GM18505 (cell line): ENCODE results near the gene PPP2R2B.
"Not testable (repeated sequence)": the region's sequence is repeated elsewhere in the genome, so short reads cannot be mapped to it uniquely, and the experiment has no call there.

Experiments used
- ATAC-seq: cut with Tn5 transposase; IDR thresholded peaks from one replicate; pipeline ENCODE4 v1.9.1; 2021; ENCODE audit not compliant: unreplicated experiment
- POLR2A ChIP-seq: IDR thresholded peaks from 4 replicates; pipeline ENCODE4 v1.6.1; 2011; ENCODE audit warnings: borderline replicate concordance; ENCODE audit not compliant: insufficient read depth, insufficient read length; ENCODE audit errors: extremely low read depth

The PPP2R2B gene

DNA sequence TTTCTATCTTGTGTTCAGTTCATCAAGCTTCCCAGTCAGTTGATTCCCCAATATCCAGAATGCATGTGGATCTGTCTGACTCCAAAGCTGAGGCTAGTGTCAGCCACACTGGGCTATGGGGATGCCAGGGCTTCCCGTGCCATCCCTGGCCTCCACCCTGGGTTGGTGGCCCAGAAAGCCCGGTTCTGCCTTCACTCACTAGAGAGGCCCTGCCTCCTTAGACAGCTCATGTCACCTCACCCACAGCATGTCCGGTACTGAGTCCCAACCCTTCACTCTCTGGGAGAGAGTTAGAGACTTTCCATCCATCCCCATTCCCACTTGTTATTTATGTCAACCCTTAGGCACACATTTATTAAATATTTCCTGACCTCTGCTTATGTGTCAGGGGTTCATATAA is 243.1 kb downstream of the PPP2R2B start:
- no peak for TF ChIP-seq POLR2A
- no peak for ATAC-seq

DNA sequence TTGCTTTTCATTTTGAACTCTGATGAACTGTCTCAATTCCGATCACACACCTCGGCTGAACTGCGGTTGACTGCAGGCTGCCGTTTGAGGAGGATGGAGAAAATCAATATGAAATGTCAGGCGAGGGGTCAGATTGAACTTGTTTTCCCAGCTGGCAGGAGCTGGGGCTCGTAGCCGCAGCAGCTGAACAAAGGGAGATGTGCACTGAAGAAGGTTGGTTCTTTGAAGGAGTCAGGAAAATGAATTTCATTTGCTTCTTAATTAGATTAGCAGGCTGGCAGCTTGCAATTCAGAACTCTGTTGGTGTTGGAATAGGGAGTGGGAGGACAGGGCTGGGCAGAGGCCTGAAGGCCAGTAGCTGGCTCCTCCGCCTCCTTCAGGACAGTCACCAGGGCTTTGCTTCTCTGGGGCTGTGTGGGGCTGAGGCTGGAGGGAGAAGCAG is 245.2 kb downstream of the PPP2R2B start:
- ATAC-seq = no peak
- no peak for TF ChIP-seq POLR2A

DNA sequence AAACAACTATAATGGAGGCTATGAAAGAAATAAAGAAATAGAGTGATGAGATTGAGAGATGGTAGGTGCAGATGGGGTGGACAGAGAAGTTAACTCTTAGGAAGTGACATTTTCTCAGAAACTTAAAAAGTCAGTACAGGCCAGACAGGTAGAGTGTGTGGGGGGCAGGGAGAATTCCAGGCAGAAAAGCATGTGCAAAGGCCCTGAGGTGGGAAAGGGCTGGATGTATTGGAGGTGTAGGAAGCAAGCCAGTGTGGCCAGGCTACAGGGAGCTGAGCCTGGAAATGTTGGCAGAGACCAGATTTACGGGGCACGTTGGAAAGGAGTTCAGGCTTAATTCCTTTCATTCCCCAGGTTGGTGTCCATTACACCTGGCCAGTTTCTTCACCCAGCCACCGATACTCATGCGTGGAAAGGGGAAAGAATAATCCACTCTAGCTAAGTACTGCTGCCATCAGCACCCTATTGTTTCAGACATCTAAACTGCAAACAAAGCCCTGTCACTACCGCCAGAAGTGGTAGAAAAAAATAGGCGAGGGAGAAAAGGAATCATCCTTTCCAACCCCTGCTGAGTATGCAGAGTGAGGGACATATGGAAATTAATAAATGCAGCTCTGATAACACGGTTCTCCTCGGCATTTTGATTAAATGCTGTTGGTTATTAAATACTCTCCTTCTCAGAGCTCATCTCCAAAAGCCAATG is 245.8 kb downstream of the PPP2R2B start:
- no peak for TF ChIP-seq POLR2A
- no peak for ATAC-seq

DNA sequence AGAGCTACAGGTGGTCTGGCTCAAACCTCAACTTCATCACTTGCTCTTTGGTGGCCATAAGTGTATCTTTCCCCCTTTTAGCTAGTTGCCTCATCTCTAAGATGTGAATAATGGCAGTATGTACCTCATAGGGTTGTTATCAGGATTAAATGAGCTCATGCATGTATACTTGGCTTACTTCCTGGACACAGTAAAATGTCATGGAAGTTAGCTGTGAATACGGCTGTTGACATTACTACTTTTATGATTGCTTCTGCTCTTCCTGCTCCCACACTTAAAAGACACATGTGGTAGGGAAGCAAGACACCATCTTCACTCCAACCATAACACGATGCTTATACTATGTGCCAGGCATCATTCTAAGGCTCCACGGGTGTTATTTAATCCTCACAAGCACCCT is 248.1 kb downstream of the PPP2R2B start:
- TF ChIP-seq POLR2A = no peak
- ATAC-seq = no peak

DNA sequence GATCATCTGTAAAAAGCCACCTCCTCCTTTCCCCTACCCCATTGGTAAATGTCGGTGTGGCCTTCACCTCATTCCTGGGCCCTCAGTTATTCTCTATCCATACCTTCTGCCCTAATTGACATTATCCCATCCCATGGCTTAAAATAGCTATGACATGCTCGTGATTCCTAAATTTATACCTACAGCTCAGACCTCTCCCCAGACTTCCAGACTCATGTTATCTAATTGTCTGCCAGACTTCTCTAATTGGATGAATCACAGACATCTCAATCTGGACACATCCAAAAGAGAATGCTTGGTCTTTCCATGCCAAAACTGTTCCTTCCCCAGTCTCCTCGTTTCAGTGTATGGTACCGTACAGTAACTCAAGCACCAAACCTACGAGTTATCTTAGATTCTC is 249.6 kb downstream of the PPP2R2B start:
- no peak for TF ChIP-seq POLR2A
- no peak for ATAC-seq

DNA sequence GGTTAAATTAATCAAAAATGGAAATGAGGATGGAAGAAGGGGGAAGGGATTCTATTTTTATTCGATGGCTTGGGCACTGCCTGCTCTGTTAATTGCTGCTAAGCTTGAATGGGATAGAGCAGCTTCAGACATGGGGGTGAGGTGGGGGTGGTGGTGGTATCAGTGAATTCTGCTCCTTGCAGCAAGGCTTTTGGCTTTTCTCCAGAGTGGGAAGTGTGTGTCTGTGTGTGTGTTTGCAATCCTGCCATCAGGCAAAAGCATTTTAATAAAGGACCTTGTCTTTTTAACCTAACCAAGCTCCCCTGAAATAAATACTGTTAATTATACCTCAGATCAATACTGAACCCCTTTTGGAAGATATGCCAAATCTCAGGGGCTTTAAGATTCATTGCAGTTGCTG is 251.6 kb downstream of the PPP2R2B start:
- no peak for TF ChIP-seq POLR2A
- no peak for ATAC-seq

DNA sequence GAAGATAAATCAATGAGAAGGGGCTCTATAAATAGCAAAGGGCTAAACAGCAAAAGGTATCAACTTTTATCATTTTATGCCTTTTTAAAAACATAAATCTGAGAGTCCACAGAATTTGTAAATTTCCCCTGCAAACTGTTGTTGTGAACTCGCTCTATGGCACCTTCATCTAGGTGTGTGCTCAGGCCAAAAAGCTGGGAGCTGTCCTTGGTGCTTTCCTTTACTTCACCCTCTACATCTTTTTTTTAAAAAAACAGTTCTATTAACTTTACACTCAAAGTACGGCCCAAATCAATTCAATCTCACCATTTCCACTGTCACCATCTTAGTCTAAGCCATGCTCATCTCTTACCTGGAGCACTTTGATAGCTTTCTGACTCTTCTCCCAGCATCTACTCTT is 254.4 kb downstream of the PPP2R2B start:
- no peak for TF ChIP-seq POLR2A
- ATAC-seq = no peak

DNA sequence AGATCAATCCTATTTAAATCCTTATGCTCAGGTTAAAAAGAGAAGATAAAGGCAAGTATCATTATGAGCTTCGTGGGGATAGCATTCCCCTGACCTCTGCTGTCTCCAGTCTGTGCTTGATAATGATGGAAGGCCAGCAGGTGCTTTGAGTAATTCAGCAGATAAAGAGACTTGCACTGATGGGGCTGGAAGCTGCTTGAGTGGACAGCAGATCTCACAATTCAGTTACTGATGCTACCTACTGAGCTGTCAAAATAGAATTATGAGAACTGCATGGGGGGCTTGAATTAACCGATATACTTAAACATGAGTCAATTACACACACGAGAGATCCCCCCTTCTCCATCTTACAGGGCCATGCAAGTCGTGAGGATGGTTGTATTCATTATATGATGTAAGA is 254.9 kb downstream of the PPP2R2B start:
- TF ChIP-seq POLR2A = no peak
- ATAC-seq = no peak

DNA sequence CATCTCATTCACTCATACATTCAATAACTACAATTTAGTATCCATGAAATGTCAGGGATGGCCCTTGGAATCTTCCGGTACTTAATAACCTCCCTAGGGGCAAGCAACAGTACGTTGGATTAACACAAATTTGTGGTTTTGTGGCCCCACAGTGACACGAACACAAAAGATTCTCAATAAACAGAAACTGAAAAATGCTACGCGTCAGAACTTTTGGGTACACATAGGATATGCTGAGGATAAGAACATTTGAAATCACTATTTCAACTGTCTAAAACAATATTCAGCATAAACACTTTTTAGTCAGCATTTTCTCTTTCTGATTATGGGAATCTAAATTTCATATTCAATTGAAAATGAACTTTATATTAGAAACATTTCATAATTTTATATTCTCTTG is 255.5 kb downstream of the PPP2R2B start:
- no peak for ATAC-seq
- no peak for TF ChIP-seq POLR2A

DNA sequence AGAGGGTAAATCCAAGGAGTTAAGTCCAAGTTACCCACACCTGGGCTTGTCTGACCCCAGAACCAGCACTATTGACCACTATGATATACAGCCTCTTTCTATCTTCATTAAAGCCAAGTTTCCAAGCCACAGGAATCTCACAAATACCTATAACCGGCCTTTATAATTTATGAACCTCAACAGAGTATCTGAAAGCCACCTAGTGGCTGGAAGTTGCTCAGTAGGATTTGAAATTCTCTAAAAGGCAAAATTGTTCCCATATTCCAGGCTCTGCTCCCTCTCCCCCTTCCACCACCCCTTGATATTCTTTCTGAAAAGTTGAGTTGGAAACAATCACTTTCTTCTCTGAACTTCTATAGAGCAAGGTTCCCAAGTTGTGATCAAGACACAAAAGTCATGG is 256.2 kb downstream of the PPP2R2B start:
- no peak for ATAC-seq
- TF ChIP-seq POLR2A = no peak

DNA sequence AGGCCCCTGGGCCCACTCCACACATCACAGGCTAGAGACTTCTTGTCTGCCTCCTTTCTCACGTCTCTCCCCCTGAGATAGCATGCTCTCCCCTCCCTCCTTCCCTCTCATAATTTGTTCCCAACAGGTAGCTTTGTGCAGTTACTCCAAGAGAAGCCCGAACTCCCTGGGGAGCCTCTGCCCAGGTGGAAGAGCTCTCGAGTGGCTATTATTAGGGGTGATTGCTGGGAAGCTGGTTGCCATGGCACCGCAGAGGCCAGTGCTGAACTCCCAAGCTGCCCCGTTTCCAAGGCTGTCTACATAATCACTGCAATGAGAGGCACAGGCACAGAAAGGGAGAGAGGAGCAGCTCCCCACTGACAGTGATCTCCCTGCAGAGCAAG is 257.9 kb downstream of the PPP2R2B start:
- no peak for TF ChIP-seq POLR2A
- no peak for ATAC-seq

DNA sequence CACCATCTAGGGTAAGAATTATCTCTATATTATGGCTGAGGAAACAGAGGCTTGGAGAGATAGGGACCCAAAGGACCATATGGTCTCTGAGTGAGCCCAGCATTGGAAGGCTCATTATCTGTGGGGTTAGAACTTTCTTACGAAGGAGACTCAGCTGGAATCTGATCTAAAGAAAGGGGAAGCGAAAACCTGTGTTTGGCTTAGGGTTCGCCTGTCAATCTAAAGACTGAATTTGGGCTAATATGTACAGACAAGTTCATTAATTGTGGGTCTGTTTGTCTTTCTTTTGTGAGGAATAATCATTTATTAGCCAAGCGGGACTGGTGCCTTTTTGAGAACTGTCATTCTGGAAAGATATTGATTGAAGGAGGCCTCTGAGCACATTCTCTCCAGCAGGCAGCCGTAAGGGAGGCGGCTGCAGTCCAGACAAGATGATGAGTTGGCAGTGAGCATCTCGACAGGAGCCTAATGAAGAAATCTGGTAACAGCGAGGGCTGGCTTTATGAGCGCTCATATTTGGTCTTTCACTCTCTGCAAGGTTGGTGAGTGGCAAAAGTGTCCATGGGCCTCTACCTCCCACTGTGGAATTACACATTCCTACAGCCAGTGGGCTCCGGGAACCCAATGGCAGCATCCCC is 258.4 kb downstream of the PPP2R2B start:
- no peak for TF ChIP-seq POLR2A
- ATAC-seq = no peak

DNA sequence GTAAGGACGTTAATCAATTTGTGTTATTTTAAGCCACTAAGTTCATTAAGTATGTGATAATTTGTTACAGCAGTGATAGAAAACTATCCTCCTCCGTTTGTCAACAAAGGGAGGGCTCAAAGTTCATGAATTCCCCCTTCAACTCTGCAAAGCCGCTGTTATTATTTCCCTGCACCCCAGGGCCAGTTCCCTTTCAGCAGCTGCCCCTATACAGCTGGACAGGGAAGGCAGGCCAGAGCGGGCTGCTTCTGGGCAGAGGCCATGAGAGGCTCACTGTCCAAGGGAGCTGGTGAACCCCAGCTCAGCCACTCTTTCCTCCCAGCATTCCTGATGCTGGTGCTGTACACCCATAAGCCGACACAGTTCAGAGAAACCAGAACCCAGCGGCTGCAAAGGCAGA is 260.1 kb downstream of the PPP2R2B start:
- no peak for TF ChIP-seq POLR2A
- ATAC-seq = no peak

DNA sequence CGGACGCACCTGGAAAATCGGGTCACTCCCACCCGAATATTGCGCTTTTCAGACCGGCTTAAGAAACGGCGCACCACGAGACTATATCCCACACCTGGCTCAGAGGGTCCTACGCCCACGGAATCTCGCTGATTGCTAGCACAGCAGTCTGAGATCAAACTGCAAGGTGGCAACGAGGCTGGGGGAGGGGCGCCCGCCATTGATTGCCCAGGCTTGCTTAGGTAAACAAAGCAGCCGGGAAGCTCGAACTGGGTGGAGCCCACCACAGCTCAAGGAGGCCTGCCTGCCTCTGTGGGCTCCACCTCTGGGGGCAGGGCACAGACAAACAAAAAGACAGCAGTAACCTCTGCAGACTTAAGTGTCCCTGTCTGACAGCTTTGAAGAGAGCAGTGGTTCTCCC is 268.8 kb downstream of the PPP2R2B start:
- ATAC-seq = not testable (repeated sequence)
